ENCODE measurements around the gene RNPEPL1.

RNPEPL1 gene

DNA sequence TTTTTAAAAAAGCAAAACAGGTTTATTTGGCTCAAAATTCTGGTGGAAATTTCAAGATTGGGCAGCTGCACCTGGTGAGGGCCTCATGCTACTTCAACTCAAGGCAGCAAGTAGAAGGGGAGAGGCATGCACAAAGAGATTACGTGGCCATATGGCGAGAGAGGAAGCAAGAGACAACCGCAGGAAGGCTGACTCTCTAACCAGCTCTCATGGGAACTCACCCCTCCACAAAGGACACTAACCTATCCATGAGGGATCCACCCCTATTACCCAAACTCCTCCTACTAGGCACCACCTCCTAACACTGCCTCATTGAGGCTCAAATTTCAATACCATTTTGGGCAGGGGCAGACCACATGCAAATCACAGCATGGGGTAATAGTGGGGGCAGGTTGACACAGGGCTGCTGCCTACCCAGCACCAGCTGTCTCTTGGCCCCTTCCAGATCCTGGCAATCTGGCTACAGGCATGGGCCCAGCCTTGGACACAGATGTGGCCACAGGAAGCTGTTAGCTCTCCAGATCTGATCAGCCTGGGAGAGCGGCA, 16.3 kb downstream of the RNPEPL1 start:
- H3K4me3 ChIP-seq (replicated peaks; ENCODE audit: low read depth, low read length) = no peak overlapping the region
- no peak for TF ChIP-seq CTCF (IDR thresholded peaks at IDR 0.05; ENCODE audit: low read length, missing control alignments)
- DNase-seq (ENCODE audit: low read depth) = peak; percentile 47

GRCh38 chr2:240585101-240585500, 16.8 kb downstream of the RNPEPL1 start:
- TF ChIP-seq CTCF (IDR thresholded peaks at IDR 0.05; ENCODE audit: low read length, missing control alignments) = no peak
- peak overlapping the region; percentile 99 for H3K4me3 ChIP-seq (replicated peaks; ENCODE audit: low read depth, low read length)
- no peak for DNase-seq (ENCODE audit: low read depth)

DNA sequence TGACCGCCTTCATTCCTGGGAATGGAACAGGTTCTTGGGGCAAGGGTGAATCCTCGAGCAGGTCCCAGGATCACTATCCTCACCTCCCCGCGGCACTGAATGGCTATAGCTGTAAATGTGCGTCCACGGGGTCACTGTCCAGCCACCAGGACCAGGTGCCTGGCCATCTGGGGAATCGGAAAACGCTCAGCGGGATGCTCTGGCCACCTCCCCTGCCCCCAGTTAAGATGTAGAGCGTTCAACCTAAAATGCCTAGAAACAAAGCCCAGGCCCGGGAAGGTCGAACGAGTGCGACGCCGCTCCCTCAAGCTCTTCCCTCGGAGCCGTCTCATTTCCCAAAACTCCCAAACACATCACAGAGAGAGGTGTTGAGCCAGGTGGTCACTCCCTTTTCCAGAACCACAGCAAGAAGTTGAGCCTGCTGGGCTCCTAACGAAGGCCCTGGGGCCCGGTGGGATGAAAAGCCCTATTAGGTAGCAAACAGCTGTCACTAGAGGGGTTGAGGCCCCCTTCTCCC, 17.5 kb downstream of the RNPEPL1 start:
- peak overlapping the region; percentile 99 for H3K4me3 ChIP-seq (replicated peaks; ENCODE audit: low read depth, low read length)
- no peak for TF ChIP-seq CTCF (IDR thresholded peaks at IDR 0.05; ENCODE audit: low read length, missing control alignments)
- no peak for DNase-seq (ENCODE audit: low read depth)

- DNase-seq (ENCODE audit: low read depth) = peak; percentile 94
- peak within 1 kb of the TSS; percentile 99 for H3K4me3 ChIP-seq (replicated peaks; ENCODE audit: low read depth, low read length)
- TF ChIP-seq CTCF (IDR thresholded peaks at IDR 0.05; ENCODE audit: low read length, missing control alignments) = no peak
These were observed 18.1 kb downstream of the RNPEPL1 start, which contains the start of gene CAPN10 for GRCh38 chr2:240586198-240586918. Gene CAPN10 (plus strand): TSS chr2:240586734. CDS start chr2:240586912, 178 bp downstream.

- TF ChIP-seq CTCF (IDR thresholded peaks at IDR 0.05; ENCODE audit: low read length, missing control alignments) = no peak
- H3K4me3 ChIP-seq (replicated peaks; ENCODE audit: low read depth, low read length) = peak overlapping the region; percentile 99
- no peak for DNase-seq (ENCODE audit: low read depth)
These were observed 18.9 kb downstream of the RNPEPL1 start for GRCh38 chr2:240586919-240587800.

DNA sequence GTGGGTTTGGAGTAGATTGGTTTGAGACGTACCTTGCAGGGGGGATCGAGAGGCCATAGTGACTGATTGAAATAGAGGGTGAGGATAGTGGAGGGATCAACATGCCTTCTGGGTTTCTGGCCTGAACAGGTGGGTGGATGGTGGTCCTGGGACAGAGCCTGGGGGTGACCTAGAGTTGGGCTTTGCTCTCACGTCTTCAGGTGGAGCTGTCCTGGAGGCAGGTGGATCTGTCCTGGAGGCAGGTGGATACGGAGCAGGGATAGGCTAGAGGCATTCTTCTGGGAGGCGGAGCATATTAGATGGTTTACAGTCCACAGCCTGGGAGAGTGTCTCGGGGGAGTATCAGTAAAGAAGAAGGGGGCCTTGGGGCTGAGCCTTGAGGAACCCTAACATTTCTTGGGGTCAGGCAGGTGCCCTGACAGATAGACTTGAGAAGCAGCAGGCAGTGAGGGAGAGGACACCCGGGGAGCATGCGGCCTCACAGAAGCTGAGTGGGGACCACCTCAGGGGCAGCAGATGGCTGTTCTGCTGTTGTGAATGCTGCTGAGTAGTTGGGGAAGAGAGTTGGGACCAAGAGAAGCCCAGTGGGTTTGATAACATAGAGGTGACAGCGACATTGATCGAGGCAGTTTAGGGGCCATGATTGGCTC, 19.8 kb downstream of the RNPEPL1 start:
- DNase-seq (ENCODE audit: low read depth) = no peak
- peak overlapping the region; percentile 99 for H3K4me3 ChIP-seq (replicated peaks; ENCODE audit: low read depth, low read length)
- no peak for TF ChIP-seq CTCF (IDR thresholded peaks at IDR 0.05; ENCODE audit: low read length, missing control alignments)
